ENCODE measurements around the gene SCN11A. TPM values are rescaled to one million over a fixed set of nuclear protein-coding genes. Genes with fewer than 3 reads are reported as not detected.

Gene SCN11A
- total RNA-seq, 1 experiment from 2014 or later = not detected

GRCh38 chr3:39099738-39100499 lies 48.2 kb upstream of the SCN11A start:
- no TSS peak for BruUV-seq (replicated peaks)
- no peaks in the 10 kb centered on the region for H3K9me3 ChIP-seq (ENCODE audit: low read depth, low read length, poor library complexity, severe bottlenecking)
- TF ChIP-seq CTCF (conservative IDR thresholded peaks at IDR 0.05; ENCODE audit: low read depth, low read length) = no peak
- TF ChIP-seq EZH2 (IDR thresholded peaks at IDR 0.05; ENCODE audit: borderline replicate concordance, low read depth, low read length, poor library complexity, severe bottlenecking) = no peak
- no peak overlapping the region for H3K27ac ChIP-seq (ENCODE audit: low read depth, low read length, poor library complexity, severe bottlenecking)
- intact Hi-C loops (cut with micrococcal nuclease; ENCODE audit: unreplicated experiment) = loop anchor here (5.0 to 10.0 kb wide), 2 partner anchors 85 to 187 kb away; no protein-coding TSS in a partner anchor
- H3K27me3 ChIP-seq (replicated peaks; ENCODE audit: insufficient read depth, low read depth, low read length, poor library complexity) = no peaks in the 10 kb centered on the region
- H3K4me1 ChIP-seq (ENCODE audit: insufficient read depth, low read length, poor library complexity, severe bottlenecking) = no peaks in the 10 kb centered on the region
- H3K4me3 ChIP-seq (ENCODE audit: low read depth, low read length, poor library complexity, severe bottlenecking) = no peak overlapping the region
- POLR2A ChIA-PET (ENCODE audit: low non-redundant PET) = no interaction called here
- peaks cover 9% of the 10 kb centered on the region for H3K36me3 ChIP-seq (ENCODE audit: insufficient read depth, low read length, poor library complexity, severe bottlenecking)
- no peak for DNase-seq (ENCODE audit: low spot score)
- CTCF ChIA-PET = no interaction called here

GRCh38 chr3:39099242-39099641 lies 47.5 kb upstream of the SCN11A start:
- CTCF ChIA-PET = no interaction called here
- Histone ChIP-seq H3K36me3 (ENCODE audit: insufficient read depth, low read length, poor library complexity, severe bottlenecking) (peaks cover 13% of the 10 kb centered on the region), H3K9me3 (ENCODE audit: low read depth, low read length, poor library complexity, severe bottlenecking) (no peaks in the 10 kb centered on the region), H3K4me1 (ENCODE audit: insufficient read depth, low read length, poor library complexity, severe bottlenecking) (no peaks in the 10 kb centered on the region), H3K4me3 (ENCODE audit: low read depth, low read length, poor library complexity, severe bottlenecking) (no peak overlapping the region), H3K27ac (ENCODE audit: low read depth, low read length, poor library complexity, severe bottlenecking) (no peak overlapping the region), H3K27me3 (replicated peaks; ENCODE audit: insufficient read depth, low read depth, low read length, poor library complexity) (no peaks in the 10 kb centered on the region)
- intact Hi-C loops (cut with micrococcal nuclease; ENCODE audit: unreplicated experiment) = no loop called here
- BruUV-seq (replicated peaks) = no TSS peak
- POLR2A ChIA-PET (ENCODE audit: low non-redundant PET) = no interaction called here
- DNase-seq (ENCODE audit: low spot score) = no peak
- TF ChIP-seq EZH2 (IDR thresholded peaks at IDR 0.05; ENCODE audit: borderline replicate concordance, low read depth, low read length, poor library complexity, severe bottlenecking) = no peak
- no peak for TF ChIP-seq CTCF (conservative IDR thresholded peaks at IDR 0.05; ENCODE audit: low read depth, low read length)

- no peak for TF ChIP-seq EZH2 (IDR thresholded peaks at IDR 0.05; ENCODE audit: borderline replicate concordance, low read depth, low read length, poor library complexity, severe bottlenecking)
- TF ChIP-seq CTCF (conservative IDR thresholded peaks at IDR 0.05; ENCODE audit: low read depth, low read length) = no peak
- ChIA-PET CTCF (no interaction called here), POLR2A (ENCODE audit: low non-redundant PET) (no interaction called here)
- peaks cover 14% of the 10 kb centered on the region for H3K36me3 ChIP-seq (ENCODE audit: insufficient read depth, low read length, poor library complexity, severe bottlenecking)
- BruUV-seq (replicated peaks) = no TSS peak
- H3K9me3 ChIP-seq (ENCODE audit: low read depth, low read length, poor library complexity, severe bottlenecking) = no peaks in the 10 kb centered on the region
- H3K27me3 ChIP-seq (replicated peaks; ENCODE audit: insufficient read depth, low read depth, low read length, poor library complexity) = no peaks in the 10 kb centered on the region
- no peak overlapping the region for H3K4me3 ChIP-seq (ENCODE audit: low read depth, low read length, poor library complexity, severe bottlenecking)
- H3K4me1 ChIP-seq (ENCODE audit: insufficient read depth, low read length, poor library complexity, severe bottlenecking) = no peaks in the 10 kb centered on the region
- H3K27ac ChIP-seq (ENCODE audit: low read depth, low read length, poor library complexity, severe bottlenecking) = no peak overlapping the region
- no peak for DNase-seq (ENCODE audit: low spot score)
- intact Hi-C loops (cut with micrococcal nuclease; ENCODE audit: unreplicated experiment) = no loop called here
Measured at GRCh38 chr3:39098473-39099000, 46.8 kb upstream of the SCN11A start.

All from A673 (cell line).